ENCODE measurements around the gene DIPK1A.
"Not testable (repeated sequence)": the region's sequence is repeated elsewhere in the genome, so short reads cannot be mapped to it uniquely, and the experiment has no call there.

Gene DIPK1A

DNA sequence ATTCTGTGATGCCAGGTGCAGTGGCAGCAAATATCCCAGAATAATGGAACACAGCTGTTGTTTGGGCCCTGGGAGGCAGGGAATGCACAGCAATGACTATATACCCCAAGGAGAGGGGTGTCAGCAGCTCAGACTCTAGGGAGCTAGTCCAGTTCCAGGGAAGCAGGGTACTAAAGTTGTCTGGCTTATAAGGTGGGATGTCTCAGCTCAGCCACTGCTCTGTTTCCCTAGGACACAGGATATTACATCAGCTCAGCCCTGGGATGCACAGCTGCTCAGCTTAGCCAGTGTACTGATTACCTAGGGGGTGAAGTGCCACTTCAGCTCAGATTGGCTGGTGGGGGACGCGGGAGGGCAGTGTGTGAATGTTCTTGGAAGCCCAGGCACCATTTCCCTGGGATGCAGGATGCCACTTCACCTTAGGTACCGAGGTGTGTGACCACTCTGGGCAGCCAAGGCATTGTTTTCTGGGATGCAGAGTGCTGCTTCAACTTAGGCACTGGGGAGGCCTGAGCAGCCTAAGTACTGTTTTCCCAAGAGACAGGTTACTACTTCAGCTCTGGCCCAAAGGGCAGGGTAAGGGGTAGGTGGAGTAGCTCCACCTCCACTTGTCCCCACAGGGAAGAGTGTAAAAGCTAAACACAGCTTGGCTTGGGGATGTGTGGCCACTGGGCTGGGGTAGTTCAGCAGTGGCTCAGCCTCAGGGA lies 59.4 kb downstream of the DIPK1A start:
- Histone ChIP-seq H3K27me3 (no peaks in the 10 kb centered on the region), H3K36me3 (no peaks in the 10 kb centered on the region), H3K4me3 (ENCODE audit: low read depth in 1 of 2, low read length in 1 of 2) (no peak overlapping the region), H3K9me3 (no peaks in the 10 kb centered on the region), H3K4me1 (ENCODE audit: control insufficient read depth in 1 of 2, insufficient read depth in 1 of 2, low read depth in 1 of 2, low read length in 1 of 2) (no peaks in the 10 kb centered on the region), H3K27ac (no peak overlapping the region)
- TF ChIP-seq, protein P1, sequence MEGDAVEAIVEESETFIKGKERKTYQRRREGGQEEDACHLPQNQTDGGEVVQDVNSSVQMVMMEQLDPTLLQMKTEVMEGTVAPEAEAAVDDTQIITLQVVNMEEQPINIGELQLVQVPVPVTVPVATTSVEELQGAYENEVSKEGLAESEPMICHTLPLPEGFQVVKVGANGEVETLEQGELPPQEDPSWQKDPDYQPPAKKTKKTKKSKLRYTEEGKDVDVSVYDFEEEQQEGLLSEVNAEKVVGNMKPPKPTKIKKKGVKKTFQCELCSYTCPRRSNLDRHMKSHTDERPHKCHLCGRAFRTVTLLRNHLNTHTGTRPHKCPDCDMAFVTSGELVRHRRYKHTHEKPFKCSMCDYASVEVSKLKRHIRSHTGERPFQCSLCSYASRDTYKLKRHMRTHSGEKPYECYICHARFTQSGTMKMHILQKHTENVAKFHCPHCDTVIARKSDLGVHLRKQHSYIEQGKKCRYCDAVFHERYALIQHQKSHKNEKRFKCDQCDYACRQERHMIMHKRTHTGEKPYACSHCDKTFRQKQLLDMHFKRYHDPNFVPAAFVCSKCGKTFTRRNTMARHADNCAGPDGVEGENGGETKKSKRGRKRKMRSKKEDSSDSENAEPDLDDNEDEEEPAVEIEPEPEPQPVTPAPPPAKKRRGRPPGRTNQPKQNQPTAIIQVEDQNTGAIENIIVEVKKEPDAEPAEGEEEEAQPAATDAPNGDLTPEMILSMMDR (IDR thresholded peaks at IDR 0.05) = no peak

DNA sequence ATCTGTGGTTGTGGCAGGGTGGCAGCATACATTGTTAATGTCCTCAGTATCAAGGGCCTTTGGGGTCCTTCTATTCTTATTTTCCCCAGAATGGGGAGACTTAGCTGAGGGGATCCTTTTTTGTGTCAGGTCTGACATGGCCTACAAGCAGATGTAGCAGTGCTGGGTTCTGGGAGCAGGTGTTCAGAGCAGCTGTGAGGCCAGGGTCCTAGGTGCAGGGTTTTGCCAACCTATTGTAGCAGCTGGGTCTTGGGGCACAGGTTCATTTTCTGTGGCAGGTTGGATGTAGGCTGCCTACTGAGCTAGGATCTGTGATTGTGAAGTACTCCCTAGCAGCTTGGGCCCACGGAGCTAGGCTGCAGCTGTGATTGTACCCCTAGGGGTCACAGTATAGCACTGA lies 60.1 kb downstream of the DIPK1A start:
- H3K9me3 ChIP-seq = no peaks in the 10 kb centered on the region
- no peak overlapping the region for H3K4me3 ChIP-seq (ENCODE audit: low read depth in 1 of 2, low read length in 1 of 2)
- H3K27ac ChIP-seq = no peak overlapping the region
- TF ChIP-seq, protein P1 (IDR thresholded peaks at IDR 0.05) = no peak
- H3K36me3 ChIP-seq = no peaks in the 10 kb centered on the region
- no peaks in the 10 kb centered on the region for H3K4me1 ChIP-seq (ENCODE audit: control insufficient read depth in 1 of 2, insufficient read depth in 1 of 2, low read depth in 1 of 2, low read length in 1 of 2)
- no peaks in the 10 kb centered on the region for H3K27me3 ChIP-seq

DNA sequence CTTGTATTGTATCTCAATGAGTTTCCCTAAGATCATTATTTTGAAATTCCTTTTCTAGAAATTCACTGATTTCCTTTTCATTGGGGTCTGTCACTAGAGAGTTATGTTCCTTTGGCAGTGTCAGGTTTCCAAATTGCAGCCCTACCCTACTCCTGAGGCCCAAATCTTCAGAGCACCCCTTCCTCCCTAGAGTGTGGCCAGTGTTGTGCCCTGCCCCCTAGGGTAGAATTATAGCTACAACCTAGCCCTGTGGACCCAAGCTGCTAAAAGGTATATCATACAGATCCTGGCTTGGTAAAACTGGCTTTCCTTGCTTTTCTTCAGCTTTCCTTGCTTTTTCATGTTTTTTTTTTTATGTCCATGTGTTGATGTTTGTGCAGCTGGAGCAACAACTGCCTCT lies 60.7 kb downstream of the DIPK1A start:
- Histone ChIP-seq H3K4me3 (ENCODE audit: low read depth in 1 of 2, low read length in 1 of 2) (no peak overlapping the region), H3K27me3 (no peaks in the 10 kb centered on the region), H3K27ac (no peak overlapping the region), H3K36me3 (no peaks in the 10 kb centered on the region), H3K9me3 (no peaks in the 10 kb centered on the region), H3K4me1 (ENCODE audit: control insufficient read depth in 1 of 2, insufficient read depth in 1 of 2, low read depth in 1 of 2, low read length in 1 of 2) (no peaks in the 10 kb centered on the region)
- TF ChIP-seq, protein P1 (IDR thresholded peaks at IDR 0.05) = no peak

DNA sequence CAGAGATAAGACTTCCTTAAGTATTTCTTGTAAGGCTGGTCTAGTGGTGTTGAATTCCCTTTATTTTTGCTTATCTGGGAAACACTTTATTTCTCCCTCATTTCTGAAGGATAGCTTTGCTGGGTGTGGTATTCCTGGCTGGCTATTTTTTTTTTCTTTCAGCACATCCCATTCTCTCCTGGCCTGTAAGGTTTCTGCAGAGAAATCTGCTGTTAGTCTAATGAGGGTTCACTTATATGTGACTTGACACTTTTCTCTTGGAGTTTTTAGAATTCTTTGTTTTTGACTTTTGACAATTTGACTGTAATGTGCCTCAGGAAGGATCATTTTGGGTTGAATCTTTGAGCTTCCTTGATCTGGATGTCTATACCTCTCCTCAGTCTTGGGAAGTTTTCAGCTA lies 61.5 kb downstream of the DIPK1A start:
- H3K9me3 ChIP-seq = no peaks in the 10 kb centered on the region
- no peak overlapping the region for H3K4me3 ChIP-seq (ENCODE audit: low read depth in 1 of 2, low read length in 1 of 2)
- TF ChIP-seq, protein P1 (IDR thresholded peaks at IDR 0.05) = no peak
- no peaks in the 10 kb centered on the region for H3K27me3 ChIP-seq
- no peaks in the 10 kb centered on the region for H3K4me1 ChIP-seq (ENCODE audit: control insufficient read depth in 1 of 2, insufficient read depth in 1 of 2, low read depth in 1 of 2, low read length in 1 of 2)
- no peaks in the 10 kb centered on the region for H3K36me3 ChIP-seq
- no peak overlapping the region for H3K27ac ChIP-seq

DNA sequence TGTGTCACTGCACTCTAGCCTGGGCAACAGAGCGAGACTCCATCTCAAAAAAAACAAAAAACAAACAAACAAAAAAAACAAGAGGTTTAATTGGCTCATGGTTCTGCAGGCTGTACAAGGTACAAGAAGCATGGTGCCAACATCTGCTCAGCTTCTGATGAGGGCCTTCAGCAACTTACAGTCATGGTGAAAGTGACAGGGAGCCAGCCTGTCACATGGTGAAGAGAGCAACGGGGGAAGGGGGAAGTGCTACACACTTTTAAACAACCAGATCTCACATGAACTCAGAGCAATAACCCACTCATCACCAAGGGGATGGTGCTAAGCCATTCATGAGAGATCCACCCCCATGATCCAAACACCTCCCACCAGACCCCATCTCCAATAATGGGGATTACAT lies 63.2 kb downstream of the DIPK1A start:
- not testable (repeated sequence) for H3K9me3 ChIP-seq; H3K36me3 ChIP-seq; H3K4me1 ChIP-seq (ENCODE audit: control insufficient read depth in 1 of 2, insufficient read depth in 1 of 2, low read depth in 1 of 2, low read length in 1 of 2); H3K27me3 ChIP-seq; H3K4me3 ChIP-seq (ENCODE audit: low read depth in 1 of 2, low read length in 1 of 2); H3K27ac ChIP-seq

DNA sequence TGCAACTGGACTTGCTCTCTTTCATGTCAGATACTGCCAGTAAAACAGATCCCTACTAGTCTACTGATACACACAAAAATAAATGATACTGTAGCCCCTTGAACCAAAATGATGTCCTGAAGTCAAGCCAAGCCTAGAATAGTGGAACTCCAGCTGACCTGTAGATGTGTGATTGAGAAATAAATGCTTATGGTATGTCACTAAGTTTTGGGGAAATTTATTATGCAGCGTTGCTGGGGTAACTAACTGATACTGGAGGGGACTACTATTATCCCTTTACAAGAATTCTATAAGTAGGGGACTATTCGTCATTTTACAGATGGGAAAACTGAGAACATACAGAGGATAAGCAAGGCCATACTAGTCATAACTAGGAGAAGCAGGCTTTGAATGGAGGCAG lies 73.8 kb downstream of the DIPK1A start:
- TF ChIP-seq, protein P1 (IDR thresholded peaks at IDR 0.05) = no peak

More for the DNA sequence above, 73.8 kb downstream of the DIPK1A start:
- H3K4me3 ChIP-seq (ENCODE audit: low read depth in 1 of 2, low read length in 1 of 2) = no peak overlapping the region
- H3K9me3 ChIP-seq = no peaks in the 10 kb centered on the region
- no peaks in the 10 kb centered on the region for H3K27me3 ChIP-seq
- no peak overlapping the region for H3K27ac ChIP-seq
- peaks cover 8 to 15% of the 10 kb centered on the region in 2 experiments for H3K4me1 ChIP-seq (ENCODE audit: control insufficient read depth in 1 of 2, insufficient read depth in 1 of 2, low read depth in 1 of 2, low read length in 1 of 2)
- no peaks in the 10 kb centered on the region for H3K36me3 ChIP-seq

All from neutrophil (primary cell).